CD4-positive, alpha-beta T cell treated with Interleukin-4 for 4 hours (primary cell): ENCODE results near the gene FUNDC1.
A peak's percentile ranks its signal among the peaks of the same experiment; 100 is the strongest.
"Not testable (repeated sequence)": the region's sequence is repeated elsewhere in the genome, so short reads cannot be mapped to it uniquely, and the experiment has no call there.

ENCODE experiments used
- DNase-seq: peaks from one replicate; pipeline ENCODE4 v3.0.0-alpha.2; 2020

Gene FUNDC1, protein sequence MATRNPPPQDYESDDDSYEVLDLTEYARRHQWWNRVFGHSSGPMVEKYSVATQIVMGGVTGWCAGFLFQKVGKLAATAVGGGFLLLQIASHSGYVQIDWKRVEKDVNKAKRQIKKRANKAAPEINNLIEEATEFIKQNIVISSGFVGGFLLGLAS

DNA sequence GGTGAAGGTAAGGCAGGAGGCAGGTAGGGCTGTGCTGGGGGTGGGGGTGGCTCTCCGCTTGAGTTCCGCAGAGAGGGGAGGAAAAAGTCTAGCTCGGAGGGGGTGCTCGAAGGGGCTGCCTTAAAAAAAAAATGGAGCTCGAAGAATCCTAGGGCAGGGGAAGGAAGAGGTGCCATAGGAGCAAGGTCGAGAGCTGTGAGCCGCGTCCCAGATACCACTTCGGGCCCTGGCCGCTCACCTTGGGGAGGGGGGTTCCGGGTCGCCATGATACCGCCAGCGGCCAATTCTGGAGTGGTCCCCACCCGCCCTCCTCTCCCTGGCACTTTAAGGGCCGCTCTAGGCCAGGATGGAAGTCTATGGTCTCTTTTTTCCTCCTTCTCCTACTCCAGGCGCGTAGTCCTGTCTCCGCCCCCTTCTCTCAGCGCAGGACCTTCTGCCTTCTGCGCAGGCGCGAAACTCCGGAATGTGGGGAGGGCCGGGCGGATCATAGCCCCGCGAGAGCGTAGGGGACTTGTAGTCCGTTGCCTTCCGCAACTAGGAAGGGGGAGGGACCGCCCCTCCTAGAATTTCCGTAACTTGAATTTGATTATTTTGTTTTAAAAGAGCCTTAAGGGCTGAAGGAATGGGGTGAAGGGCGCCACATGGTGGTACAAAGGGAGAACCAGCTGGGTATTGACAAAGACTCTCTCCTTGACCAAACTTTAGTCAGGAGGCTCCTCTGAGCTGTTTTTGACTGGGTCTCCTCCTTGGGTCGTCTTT lies at the start of gene FUNDC1:
Gene FUNDC1, minus strand, starts transcription at position 293 of the 759 bp plus-strand sequence. Its CDS starts 27 bp downstream, at position 266.
- peak; percentile 92 for DNase-seq

DNA sequence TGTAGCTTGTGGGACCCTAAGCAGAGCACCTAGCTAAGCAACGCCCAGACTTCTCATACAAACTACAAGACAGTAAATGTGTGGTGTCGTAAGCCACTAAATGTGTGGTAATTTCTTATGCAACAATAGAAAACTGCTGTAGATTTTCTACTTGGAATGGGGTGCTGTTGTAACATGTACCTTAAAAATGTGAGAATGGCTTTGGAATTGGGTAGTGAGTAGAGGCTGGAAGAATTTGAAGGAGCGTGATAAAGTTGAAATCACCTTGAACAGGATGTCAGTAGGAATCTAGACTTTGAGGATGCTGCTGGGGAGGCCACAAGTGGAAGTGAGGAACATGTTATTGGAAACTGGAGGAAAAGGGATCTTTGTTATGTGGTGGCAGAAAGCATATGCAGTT lies 43.2 kb upstream of the FUNDC1 start:
- DNase-seq = no peak

DNA sequence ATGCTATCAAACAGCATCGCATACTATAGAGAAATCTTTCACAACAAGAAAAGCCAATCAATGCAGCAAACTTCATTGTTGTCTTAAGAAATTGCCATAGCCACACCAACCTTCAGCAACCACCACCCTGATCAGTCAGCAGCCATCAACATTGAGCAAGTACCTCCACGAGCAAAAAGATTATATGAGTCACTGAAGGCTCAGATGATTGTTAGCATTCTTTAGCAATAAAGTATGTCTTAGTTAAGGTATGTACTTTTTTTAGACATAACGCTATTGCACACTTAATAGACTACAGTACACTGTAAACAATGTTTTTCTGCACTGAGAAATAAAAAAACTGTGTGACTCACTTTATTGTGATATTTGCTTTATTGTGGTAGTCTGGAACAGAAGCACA lies 37.8 kb upstream of the FUNDC1 start:
- no peak for DNase-seq

DNA sequence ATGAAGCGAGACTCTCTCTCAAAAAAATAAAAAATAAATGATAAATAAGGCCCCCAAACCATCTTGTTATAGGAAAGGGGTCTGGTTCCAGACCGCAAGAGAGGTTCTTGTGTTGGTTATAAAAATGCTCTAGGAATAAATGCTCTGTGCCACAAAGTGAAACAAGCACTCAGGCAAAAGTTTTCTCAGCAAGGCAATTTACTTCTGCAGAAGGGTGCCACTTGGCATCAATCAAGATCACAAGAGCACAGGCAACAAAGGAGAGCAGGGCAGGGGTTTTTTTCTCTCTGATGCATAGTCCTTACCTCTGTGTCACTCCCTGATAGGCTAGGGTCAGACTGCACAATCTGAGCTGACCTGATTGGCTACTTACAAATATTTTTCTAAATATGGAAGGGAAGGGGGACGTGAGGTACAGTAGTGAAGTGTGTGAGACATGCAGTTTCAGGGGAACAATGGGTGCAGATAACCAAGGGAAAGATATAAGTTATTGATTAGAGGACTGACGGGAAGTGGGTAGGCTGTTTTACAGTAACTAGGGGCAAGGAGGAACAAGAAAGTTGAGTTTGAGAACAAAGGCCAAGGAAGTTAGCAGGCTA lies 29.8 kb upstream of the FUNDC1 start:
- no peak for DNase-seq

DNA sequence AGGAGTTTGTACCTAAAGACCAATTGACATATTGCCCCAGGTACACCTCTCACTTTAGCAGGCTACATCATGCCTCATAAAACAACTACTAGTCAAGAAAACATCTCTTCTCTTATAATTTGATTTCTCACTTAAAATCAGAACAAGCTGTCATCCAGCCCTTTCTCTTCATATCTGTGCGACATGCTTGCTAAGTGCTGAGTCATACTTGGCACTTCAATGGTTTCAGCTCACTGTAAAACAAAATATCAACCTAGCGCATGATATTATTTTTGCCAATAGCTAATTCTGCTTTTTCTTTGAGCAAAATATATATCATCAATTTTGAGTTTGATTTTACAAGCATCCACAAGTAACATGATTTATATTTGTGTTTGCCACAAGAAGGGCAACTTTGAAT lies 27.9 kb upstream of the FUNDC1 start:
- no peak for DNase-seq

DNA sequence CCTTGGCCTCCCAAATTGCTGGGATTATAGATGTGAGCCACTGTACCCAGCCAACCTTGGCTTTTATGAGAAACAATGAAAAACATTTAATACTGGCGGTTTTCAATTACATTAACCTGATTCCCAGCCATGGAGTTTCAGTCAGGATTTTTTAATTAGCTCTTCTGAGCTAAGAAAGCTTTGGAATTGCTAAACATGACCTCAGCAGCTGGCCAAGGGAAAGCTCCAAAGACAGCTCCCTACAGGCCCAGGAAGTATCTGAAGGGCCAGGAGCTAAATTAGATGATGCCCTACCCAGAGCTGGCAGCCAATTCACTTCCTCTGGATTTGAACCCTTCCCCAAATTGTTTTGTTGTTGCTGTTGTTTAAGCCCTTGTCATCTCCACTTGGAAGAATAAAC lies 26.5 kb upstream of the FUNDC1 start:
- no peak for DNase-seq

DNA sequence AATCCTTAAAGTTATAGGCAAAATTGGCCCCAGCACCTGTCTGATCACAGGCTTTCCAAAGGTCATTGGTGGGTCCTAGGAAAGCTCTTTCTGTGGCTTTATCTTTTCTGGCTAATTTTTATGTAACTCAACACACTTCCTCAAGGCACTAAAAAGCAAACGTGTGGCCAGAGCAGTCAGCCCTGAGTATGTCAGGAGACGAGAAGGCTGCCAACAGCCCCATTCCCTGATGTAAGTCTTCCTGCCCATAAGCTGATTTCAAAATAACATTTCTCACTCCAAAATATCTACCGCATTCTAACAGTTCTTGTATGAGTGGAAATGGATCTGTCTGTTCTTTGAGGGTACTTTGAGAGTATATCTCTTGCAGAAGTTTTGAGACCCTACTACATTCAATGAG lies 25.5 kb upstream of the FUNDC1 start:
- no peak for DNase-seq

DNA sequence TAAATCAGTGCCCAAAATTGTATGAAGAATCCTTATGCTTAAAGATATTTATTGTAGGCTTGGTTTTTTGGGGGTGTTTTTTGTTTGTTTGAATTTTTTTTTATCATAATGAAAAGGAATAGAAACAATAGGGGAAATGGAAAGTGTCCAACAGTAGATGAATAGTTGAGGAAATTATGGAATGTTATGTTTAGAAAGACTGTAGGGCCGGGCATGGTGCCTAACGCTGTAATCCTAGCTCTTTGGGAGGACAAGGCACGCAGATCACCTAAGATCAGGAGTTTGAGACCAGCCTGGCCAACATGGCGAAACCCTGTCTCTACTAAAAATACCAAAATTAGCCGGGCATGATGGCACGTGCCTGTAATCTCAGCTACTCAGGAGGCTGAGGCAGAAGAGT lies 19.2 kb upstream of the FUNDC1 start:
- not testable (repeated sequence) for DNase-seq

DNA sequence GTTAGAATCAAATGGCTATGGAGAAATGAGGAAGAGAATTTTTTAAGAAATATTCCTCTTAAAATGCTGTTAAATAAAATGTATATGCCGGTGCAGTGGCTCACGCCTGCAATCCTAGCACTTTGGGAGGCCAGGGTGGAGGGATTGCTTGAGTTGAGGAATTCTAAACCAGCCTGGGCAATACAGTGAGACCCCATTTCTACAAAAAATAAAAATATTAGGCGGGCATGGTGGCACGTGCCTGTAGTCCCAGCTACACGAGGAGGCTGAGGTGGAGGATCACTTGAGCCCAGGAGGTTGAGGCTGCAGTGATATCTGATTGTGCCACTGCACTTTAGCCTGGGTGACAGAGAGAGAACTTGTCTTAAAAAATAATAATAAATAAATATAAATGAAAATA lies 7.9 kb upstream of the FUNDC1 start:
- no peak for DNase-seq

DNA sequence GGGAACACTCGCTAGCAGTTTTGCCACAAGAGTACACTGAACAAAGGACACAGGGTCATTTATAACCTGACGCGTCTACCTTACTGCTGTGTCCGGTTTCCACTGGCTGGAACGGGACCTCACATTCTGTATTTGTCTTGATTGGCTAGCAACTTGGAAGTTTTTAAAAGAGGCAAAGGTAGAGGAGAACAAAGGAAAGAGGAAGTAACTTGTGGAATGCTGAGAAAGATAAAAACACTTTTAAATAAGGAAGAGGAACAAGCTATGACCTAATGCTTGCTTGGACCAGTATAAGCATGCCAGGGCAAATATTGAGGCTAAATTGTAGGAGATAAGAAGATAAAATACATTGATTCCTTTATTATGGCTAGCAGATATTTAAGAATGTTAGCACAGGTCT lies 2.8 kb upstream of the FUNDC1 start:
- not testable (repeated sequence) for DNase-seq

DNA sequence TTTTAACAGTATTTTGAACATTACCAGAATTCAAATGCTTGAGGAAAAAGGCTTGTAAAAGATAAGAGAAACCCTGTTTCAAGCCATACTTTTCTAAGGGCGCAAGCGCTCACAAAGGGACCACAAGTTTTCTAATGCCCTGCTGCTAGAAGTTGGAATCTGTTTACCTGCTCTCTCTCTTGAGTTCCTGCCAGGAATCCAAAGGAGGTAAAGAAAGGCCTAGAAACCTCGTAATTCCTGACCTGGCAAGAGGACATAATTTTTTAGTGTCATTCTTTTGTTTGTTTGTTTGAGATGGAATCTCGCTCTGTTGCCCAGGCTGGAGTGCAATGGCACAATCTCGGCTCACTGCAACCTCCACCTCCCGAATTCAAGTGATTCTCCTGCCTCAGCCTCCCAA lies 1.4 kb upstream of the FUNDC1 start:
- DNase-seq = no peak

DNA sequence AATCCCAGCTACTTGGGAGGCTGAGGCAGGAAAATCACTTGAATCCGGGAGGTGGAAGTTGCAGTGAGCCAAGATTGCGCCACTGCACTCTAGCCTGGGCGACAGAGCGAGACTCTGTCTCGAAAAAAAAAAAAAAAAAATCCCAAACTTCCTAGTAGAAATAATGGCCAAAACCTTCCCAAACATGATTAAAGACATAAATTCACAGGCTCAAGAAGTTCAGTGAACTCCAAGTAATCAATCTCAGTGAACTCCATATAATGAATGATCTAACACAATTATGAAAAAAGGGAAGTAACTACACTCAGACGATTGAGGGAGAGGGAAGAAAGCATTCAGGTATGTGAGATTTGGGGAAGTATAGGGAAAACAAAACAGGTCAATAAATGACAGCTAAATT lies 6.5 kb downstream of the FUNDC1 start:
- DNase-seq = no peak

DNA sequence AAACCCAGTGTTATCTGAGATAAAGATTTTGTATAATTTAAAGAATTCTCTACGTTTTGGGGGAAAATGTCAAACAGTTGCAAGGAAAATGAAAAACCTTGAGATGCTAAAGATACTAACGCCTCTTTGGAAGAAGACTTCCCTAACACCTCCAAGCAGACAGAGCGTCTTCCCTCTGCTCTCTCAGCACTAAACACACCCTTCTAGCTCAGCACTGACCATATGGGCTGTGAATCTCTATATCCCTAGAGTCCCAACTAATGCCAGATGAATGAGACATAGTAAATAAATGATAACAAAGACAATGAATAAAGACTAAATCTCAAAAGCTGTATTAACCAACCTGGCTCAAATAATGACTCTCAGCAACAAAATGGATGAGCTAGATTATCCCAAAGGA lies 13.3 kb downstream of the FUNDC1 start:
- DNase-seq = no peak

DNA sequence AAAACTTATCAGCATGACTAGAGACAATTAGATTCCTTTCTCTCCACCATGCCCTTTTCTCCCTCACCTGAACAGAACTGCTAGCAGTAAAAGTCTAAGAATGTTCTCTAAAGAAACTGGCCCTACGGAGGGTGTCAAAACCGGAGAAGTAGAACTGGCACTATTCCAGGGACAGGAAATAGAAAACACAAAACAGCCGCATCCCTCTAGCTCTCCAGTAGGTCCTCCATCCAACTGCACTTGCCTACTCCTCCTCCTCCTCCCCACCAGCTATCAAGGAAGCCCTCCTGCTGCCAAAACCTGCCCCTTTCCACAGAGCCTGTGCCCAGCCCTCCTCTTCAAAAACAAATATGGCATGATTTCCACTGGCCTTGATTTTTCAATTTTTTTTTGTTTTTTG lies 28.4 kb downstream of the FUNDC1 start:
- DNase-seq = no peak

DNA sequence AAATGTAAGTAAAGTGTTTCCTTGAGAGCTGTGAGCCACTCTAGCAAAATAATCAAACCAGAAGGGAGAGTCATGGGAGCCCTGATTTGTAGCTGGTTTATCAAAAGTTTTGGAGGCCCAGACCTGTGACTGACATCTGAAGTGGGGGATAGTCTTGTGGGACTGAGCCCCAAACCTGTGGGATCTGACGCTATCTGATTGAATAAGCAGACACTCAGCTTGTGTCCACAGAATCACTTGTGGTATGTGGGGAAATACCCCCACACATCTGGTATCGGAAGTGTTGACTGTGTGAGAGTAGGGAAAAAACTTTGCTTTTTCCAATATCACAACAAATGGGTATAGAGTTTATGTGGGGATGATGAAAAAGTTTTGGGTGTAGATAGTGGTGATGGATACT lies 35.4 kb downstream of the FUNDC1 start:
- no peak for DNase-seq

DNA sequence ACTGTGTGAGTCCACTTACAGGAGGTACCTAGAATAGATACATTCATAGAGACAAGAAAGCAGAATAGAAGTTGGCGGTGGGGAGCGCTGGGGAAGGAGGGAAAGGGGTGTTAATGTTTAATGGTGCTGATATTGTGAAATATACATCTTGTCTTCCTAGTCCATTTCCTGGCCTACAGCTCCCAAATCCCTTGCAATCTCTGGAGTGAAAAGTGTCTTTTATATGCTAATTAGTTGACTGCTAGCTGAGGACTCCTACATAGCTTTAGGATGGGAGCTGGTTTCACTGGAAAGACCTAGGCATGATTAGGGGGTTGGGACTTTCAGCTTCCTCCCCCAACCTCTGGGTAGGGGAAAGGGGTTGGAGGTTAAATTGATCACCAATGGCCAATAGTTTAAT lies 36.0 kb downstream of the FUNDC1 start:
- no peak for DNase-seq

DNA sequence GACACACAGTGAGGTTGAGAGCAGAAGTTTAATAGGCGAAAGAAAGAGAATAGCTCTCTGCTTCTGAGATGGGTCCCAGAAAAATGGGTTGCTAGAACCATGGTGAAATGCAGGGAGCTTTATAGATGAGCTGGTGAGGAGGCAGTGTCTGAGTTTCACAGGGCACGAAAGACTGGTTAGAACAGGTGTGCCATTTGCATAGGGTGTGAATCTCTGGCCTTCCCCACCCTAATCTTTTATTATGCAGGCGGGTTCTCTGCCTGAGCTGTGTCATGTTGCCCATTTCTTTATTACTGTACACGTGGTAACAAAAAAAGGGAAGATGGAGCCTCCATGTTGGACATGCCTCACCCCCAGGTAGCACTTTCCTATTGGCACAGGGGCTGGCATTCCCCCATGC lies 39.1 kb downstream of the FUNDC1 start:
- no peak for DNase-seq

DNA sequence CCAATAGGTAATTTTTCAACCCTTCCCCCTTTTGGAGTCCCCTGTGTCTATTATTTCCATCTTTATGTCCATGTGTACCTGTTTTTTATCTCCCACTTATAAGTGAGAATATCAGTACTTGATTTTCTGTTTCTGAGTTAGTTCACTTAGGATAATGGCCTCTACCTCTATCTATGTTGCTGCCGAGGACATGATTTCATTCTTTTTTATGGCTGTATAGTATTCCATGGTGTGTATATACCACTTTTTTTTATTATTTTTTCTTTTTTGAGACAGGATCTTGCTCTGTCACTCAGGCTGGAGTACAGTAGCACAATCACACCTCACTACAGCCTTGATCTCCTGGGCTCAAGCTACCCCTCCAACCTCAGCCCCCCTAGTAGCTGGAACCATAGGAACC lies 47.6 kb downstream of the FUNDC1 start:
- DNase-seq = no peak

DNA sequence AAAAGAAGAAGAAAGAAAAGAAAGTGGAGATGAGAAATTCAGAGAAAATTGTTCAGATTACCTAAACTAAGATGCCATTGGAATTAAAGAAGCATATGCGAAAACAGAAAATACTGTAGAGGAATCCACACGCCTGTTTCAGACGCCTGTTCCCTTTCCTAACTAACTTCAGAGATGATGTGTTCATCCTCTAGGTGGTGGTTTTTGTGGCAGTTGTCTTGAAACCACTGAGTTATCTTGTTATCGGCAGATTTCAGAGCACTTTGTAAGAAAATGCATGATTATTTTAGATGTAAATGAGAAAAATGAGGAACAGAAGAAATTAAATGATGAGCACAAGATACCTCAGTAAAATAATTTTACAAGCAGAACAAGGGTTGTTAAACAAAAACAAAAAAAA lies 48.3 kb downstream of the FUNDC1 start:
- DNase-seq = no peak

DNA sequence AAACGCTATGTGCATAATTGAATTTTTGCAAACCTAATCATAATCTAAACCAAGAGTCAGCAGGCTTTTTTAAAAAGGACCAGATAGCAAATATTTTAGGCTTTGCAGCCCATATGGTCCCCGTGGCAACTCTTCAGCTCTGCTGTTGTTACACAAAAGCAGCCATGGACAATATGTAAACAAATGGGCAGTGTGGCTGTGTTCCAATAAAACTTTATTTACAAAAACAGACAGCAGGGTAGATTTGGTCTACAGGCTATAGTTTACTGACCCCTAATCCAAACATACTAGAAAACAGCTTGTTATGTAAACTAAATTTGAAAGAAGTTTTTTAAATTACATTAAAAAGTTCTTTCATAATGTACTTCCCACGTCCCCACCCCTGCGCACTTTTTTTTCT lies 53.1 kb downstream of the FUNDC1 start:
- no peak for DNase-seq

DNA sequence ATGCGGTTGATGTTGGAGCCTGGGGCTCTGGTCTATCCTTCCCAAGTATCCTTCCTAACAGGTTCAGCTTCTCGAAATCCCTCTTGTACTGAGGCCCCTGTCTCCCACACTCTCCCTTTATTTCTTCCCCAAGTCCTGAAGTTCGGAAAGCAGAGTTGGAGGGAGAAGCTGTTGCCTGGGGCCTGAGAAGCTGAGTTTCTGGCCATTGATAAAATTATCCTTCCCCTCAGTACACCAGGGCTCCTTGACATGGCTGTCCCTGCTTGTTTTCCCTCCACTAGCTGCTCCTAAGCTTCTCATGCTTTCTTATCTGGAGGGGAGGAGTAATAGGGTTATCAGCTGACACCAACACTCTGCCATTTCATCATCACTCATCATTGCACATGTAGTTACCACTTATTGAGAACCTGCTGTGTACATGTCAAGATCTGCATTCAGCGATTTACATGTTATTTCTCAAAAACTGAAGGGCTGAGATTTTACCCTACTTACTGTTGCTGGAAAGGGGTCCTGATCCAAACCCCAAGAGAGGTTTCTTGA lies 58.0 kb downstream of the FUNDC1 start:
- no peak for DNase-seq

DNA sequence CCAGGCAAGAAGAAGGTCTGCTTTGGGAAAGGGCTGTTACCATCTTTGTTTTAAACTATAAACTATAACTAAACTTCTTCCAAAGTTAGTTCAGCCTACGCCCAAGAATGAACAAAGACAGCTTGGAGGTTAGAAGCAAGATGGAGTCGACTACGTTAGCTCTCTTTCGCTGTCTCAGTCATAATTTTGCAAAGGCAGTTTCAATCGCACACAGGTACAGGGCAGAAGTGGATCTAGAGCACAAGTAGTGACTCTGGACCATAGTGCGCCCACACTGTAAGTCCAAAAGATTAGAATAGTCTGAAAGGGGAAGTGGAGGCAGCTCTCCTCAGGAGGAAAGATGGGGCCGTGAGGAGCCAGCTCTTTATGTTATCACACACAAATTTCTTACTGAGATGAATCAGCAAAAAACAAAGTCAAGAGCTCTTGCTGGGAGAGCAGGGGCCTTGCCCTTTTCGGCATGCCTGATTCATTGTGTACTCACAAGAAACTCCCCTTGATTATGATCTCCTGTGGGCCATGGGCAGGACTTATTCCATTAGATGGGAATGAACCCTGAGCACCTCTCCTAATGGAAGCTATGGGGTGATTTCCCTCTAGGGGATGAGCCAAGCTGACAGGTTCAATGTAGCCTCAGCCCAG lies 58.6 kb downstream of the FUNDC1 start:
- no peak for DNase-seq

DNA sequence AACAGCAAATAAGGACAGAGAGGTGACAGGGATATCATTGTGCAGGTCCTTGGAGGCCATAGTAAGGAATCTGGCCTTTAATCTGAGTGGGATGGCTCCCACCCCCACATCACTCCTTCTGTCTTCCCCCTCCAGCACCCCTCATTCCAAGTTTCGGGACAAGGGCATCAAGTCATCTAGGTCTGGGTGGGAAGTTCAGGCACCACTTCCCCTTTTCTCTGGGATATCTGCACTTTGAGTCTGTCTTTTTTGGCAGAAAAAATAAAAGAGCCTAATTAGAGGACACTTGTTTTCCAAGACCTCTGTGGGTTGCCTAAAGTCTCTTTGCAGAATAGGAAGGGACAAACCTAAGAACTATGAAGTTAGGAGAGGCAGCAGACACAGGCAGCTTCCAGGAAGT lies 60.1 kb downstream of the FUNDC1 start:
- DNase-seq = no peak

DNA sequence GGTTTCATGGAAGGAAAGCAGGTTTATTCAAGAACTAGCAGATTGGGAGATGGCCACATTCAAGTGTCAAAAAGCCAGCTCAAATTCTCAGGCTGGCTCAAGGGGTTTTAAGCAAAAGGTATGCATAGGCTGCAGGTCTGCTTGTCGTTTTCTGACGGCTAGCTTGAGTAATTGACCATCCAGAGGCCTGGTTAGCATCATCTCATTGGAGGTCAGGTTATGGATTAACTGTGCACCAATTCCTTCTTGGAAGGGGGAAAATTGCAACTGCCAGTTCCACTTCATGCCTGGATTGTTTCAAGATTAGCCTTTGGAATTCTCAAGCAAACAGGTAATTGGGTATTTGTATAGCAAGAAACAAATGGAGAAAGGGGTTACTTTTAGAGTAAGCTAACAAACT lies 62.1 kb downstream of the FUNDC1 start:
- DNase-seq = no peak
